K562 (cell line): ENCODE data around the gene LUC7L. TPM values are rescaled to one million over a fixed set of nuclear protein-coding genes. Genes with fewer than 3 reads are reported as not detected.
A peak's percentile ranks its signal among the peaks of the same experiment; 100 is the strongest.

Experiments
- CBFA2T3 ChIP-seq: fragments of 450-650 bp; IDR thresholded peaks from 2 replicates; pipeline ENCODE4 v1.6.1; 2017
- EP400 ChIP-seq: fragments of 450-650 bp; IDR thresholded peaks from 2 replicates; pipeline ENCODE4 v1.6.1; 2017; ENCODE audit warnings: antibody characterized with exemption, mild to moderate bottlenecking, moderate library complexity
- FOXP1 ChIP-seq: sonication (generic); formaldehyde crosslinking; IDR thresholded peaks from 2 replicates; pipeline ENCODE4 v1.8.0; 2022; ENCODE audit warnings: mild to moderate bottlenecking, missing genetic modification reagents
- KLF1 ChIP-seq: fragments of 450-650 bp; IDR thresholded peaks from 2 replicates; pipeline ENCODE4 v1.6.1; 2016; ENCODE audit warnings: missing genetic modification characterization, missing compliant biosample characterization
- KLF10 ChIP-seq: fragments of 250-450 bp; sonication (Bioruptor Pico); IDR thresholded peaks from 2 replicates; pipeline ENCODE4 v1.6.1; 2021; ENCODE audit warnings: matching md5 sums
- PURB ChIP-seq: sonication (generic); formaldehyde crosslinking; IDR thresholded peaks from 2 replicates; pipeline ENCODE4 v1.9.0; 2021; ENCODE audit warnings: low read depth, mild to moderate bottlenecking, missing genetic modification reagents
- SAP30 ChIP-seq: fragments of 200-600 bp; sonication (generic); IDR thresholded peaks from 2 replicates; pipeline ENCODE4 v1.6.1; 2012; ENCODE audit warnings: borderline replicate concordance, low read depth, mild to moderate bottlenecking, moderate library complexity, low read length, control low read depth, inconsistent platforms; ENCODE audit not compliant: insufficient read depth, poor library complexity, severe bottlenecking
- SMARCC2 ChIP-seq: fragments of 450-650 bp; IDR thresholded peaks from 2 replicates; pipeline ENCODE4 v1.6.1; 2017; ENCODE audit warnings: antibody characterized with exemption, moderate library complexity, mild to moderate bottlenecking, low read depth
- SNIP1 ChIP-seq: fragments of 450-650 bp; IDR thresholded peaks from 2 replicates; pipeline ENCODE4 v1.7.1; 2017; ENCODE audit warnings: low read depth, mild to moderate bottlenecking
- ZBTB8A ChIP-seq: fragments of 450-650 bp; IDR thresholded peaks from 2 replicates; pipeline ENCODE4 v1.6.1; 2018; ENCODE audit warnings: mild to moderate bottlenecking, moderate library complexity; ENCODE audit not compliant: partially characterized antibody
- polyA plus RNA-seq, 8 experiments: library from polyadenylated mRNA; depleted of rRNA in 4 of 8; stranded (reverse) in 5 of 8; unstranded in 3 of 8; fragments of >200 nt; fragmentation: Nextera tagmentation in 2 of 8; fragmentation: Illumina TruSeq in 1 of 8; extraction: Ambion mirVana in 2 of 8; extraction: Trizol in 1 of 8; gene quantifications; 2 replicates each; pipeline versions ENCODE4 v1.2.1 to v1.2.3, GENCODE V29; 2011 to 2014; ENCODE audit warnings: inconsistent platforms in 1 of 8, missing spikeins in 1 of 8
- total RNA-seq, 7 experiments: library from RNA; depleted of rRNA in 6 of 7; stranded (reverse); fragments of >200 nt in 6 of 7; fragmentation: Illumina TruSeq in 2 of 7; extraction: Trizol in 2 of 7; gene quantifications; 2 replicates each; pipeline versions ENCODE4 v1.2.1 to v1.2.3, GENCODE V29; 2011 to 2021; ENCODE audit warnings: low replicate concordance in 1 of 7
- TF ChIP-seq, protein P1 (sequence below): fragments of 450-650 bp; IDR thresholded peaks from 2 replicates; pipeline ENCODE4 v1.6.1; 2016; ENCODE audit warnings: low read depth, mild to moderate bottlenecking, moderate library complexity
- TF ChIP-seq, protein P2 (sequence below): fragments of 450-650 bp; conservative IDR thresholded peaks from 2 replicates; pipeline ENCODE4 v1.6.1; 2016; ENCODE audit warnings: missing genetic modification characterization, low read depth, mild to moderate bottlenecking, control low read depth, missing compliant biosample characterization
- TF ChIP-seq, protein P3 (sequence below): sonication (generic); formaldehyde crosslinking; IDR thresholded peaks from 2 replicates; pipeline ENCODE4 v1.8.0; 2022; ENCODE audit warnings: missing genetic modification reagents, mild to moderate bottlenecking, moderate library complexity, borderline replicate concordance
- TF ChIP-seq, protein P4 (sequence below): IDR thresholded peaks from 3 replicates; pipeline ENCODE4 v1.6.1; 2011; ENCODE audit warnings: borderline replicate concordance, mild to moderate bottlenecking, moderate library complexity; ENCODE audit not compliant: insufficient read length; ENCODE audit errors: extremely low read depth
- TF ChIP-seq, protein P5 (sequence below), 2 experiments: fragments of 450-650 bp; conservative IDR thresholded peaks; 2 replicates each; pipeline ENCODE4 v1.6.1; 2017; ENCODE audit warnings: mild to moderate bottlenecking in 2 of 2, moderate library complexity in 2 of 2
- TF ChIP-seq, protein P6 (sequence below): fragments of 450-650 bp; formaldehyde crosslinking; IDR thresholded peaks from 2 replicates; pipeline ENCODE4 v1.4.0; 2020; ENCODE audit warnings: mild to moderate bottlenecking

LUC7L gene
- total and polyA plus RNA-seq, 9 of the 15 experiments (the other 6 are each of a cell fraction or from before 2014, with no cell fraction given) = 1.7 to 93.3 (median 59.5) TPM

DNA sequence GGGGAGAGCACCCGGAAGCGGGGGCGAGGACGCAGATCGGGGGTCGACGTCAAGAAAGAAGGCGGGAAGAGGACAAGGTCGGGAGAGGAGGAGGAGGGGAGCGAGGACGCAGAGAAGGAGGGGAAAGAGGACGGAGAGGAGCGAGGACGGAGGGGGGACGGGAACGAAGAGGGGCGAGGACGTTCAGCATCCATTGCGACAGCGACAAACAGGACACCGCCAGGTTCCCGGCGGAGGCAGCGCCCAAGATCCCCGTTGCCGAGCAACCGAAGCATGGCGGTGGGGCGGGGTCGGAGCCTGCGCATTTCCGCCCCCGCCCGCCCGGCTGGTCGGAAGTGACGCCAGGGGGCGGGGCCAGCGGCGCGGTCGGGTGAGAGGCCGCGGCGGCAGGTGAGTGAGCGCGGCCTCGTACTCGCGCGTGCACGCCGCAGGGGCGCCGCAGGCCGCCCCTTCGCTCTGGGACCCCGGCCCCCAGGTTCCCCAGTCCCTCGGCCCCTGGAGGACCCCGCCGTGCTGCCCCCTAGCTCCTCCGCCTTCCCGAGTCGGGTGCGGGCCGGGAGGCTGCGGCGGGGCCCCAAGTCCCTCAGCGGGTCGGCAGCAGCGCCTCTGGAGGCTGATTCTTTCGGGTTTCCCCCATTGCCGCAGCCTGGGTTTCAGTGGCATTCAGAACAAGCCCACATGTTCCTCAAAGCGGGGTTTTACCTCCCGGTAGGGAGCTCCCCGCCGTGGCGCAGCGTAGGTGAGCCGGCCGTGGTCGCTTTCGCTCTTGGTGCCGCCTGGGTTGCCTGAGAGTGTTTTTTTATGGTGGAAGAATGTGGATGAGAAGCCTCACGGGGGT is 5.4 kb upstream of the LUC7L start, which contains the start of gene FAM234A (continued):
- TF ChIP-seq PURB (CRISPR knock-in tag) = no peak
- TF ChIP-seq, protein P1, sequence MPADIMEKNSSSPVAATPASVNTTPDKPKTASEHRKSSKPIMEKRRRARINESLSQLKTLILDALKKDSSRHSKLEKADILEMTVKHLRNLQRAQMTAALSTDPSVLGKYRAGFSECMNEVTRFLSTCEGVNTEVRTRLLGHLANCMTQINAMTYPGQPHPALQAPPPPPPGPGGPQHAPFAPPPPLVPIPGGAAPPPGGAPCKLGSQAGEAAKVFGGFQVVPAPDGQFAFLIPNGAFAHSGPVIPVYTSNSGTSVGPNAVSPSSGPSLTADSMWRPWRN = no peak
- TF ChIP-seq, protein P2, sequence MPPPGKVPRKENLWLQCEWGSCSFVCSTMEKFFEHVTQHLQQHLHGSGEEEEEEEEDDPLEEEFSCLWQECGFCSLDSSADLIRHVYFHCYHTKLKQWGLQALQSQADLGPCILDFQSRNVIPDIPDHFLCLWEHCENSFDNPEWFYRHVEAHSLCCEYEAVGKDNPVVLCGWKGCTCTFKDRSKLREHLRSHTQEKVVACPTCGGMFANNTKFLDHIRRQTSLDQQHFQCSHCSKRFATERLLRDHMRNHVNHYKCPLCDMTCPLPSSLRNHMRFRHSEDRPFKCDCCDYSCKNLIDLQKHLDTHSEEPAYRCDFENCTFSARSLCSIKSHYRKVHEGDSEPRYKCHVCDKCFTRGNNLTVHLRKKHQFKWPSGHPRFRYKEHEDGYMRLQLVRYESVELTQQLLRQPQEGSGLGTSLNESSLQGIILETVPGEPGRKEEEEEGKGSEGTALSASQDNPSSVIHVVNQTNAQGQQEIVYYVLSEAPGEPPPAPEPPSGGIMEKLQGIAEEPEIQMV (tag) = no peak
- TF ChIP-seq, protein P3, sequence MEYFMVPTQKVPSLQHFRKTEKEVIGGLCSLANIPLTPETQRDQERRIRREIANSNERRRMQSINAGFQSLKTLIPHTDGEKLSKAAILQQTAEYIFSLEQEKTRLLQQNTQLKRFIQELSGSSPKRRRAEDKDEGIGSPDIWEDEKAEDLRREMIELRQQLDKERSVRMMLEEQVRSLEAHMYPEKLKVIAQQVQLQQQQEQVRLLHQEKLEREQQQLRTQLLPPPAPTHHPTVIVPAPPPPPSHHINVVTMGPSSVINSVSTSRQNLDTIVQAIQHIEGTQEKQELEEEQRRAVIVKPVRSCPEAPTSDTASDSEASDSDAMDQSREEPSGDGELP (CRISPR knock-in tag) = peak; percentile 68; the same call in 1 of the 2 replicates
- TF ChIP-seq FOXP1 (CRISPR knock-in tag) = peak; percentile 67; the same call in 1 of the 2 replicates
- TF ChIP-seq, protein P4, sequence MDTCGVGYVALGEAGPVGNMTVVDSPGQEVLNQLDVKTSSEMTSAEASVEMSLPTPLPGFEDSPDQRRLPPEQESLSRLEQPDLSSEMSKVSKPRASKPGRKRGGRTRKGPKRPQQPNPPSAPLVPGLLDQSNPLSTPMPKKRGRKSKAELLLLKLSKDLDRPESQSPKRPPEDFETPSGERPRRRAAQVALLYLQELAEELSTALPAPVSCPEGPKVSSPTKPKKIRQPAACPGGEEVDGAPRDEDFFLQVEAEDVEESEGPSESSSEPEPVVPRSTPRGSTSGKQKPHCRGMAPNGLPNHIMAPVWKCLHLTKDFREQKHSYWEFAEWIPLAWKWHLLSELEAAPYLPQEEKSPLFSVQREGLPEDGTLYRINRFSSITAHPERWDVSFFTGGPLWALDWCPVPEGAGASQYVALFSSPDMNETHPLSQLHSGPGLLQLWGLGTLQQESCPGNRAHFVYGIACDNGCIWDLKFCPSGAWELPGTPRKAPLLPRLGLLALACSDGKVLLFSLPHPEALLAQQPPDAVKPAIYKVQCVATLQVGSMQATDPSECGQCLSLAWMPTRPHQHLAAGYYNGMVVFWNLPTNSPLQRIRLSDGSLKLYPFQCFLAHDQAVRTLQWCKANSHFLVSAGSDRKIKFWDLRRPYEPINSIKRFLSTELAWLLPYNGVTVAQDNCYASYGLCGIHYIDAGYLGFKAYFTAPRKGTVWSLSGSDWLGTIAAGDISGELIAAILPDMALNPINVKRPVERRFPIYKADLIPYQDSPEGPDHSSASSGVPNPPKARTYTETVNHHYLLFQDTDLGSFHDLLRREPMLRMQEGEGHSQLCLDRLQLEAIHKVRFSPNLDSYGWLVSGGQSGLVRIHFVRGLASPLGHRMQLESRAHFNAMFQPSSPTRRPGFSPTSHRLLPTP = no peak
- TF ChIP-seq KLF1 (tag) = peak; percentile 57; the same call in 1 of the 2 replicates
- TF ChIP-seq, protein P5, sequence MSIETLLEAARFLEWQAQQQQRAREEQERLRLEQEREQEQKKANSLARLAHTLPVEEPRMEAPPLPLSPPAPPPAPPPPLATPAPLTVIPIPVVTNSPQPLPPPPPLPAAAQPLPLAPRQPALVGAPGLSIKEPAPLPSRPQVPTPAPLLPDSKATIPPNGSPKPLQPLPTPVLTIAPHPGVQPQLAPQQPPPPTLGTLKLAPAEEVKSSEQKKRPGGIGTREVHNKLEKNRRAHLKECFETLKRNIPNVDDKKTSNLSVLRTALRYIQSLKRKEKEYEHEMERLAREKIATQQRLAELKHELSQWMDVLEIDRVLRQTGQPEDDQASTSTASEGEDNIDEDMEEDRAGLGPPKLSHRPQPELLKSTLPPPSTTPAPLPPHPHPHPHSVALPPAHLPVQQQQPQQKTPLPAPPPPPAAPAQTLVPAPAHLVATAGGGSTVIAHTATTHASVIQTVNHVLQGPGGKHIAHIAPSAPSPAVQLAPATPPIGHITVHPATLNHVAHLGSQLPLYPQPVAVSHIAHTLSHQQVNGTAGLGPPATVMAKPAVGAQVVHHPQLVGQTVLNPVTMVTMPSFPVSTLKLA (conservative IDR thresholded peaks at IDR 0.05) = peak; percentile 72 to 89
- TF ChIP-seq SMARCC2 = no peak; the same call in 1 of the 2 replicates
- TF ChIP-seq SNIP1 = no peak
- TF ChIP-seq EP400 = peak; percentile 93
- TF ChIP-seq CBFA2T3 = no peak
- peak; percentile 71 for TF ChIP-seq SAP30
- TF ChIP-seq ZBTB8A = no peak
- TF ChIP-seq KLF10 (CRISPR knock-in tag) = no peak
- TF ChIP-seq, protein P6, sequence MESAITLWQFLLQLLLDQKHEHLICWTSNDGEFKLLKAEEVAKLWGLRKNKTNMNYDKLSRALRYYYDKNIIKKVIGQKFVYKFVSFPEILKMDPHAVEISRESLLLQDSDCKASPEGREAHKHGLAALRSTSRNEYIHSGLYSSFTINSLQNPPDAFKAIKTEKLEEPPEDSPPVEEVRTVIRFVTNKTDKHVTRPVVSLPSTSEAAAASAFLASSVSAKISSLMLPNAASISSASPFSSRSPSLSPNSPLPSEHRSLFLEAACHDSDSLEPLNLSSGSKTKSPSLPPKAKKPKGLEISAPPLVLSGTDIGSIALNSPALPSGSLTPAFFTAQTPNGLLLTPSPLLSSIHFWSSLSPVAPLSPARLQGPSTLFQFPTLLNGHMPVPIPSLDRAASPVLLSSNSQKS = no peak
